GM21423 (cell line): ENCODE measurements around the gene SETBP1.

Experiments
- ATAC-seq: cut with Tn5 transposase; IDR thresholded peaks from one replicate; pipeline ENCODE4 v1.9.1; 2021; ENCODE audit warnings: mild to moderate bottlenecking, moderate library complexity; ENCODE audit not compliant: unreplicated experiment

The SETBP1 gene

DNA sequence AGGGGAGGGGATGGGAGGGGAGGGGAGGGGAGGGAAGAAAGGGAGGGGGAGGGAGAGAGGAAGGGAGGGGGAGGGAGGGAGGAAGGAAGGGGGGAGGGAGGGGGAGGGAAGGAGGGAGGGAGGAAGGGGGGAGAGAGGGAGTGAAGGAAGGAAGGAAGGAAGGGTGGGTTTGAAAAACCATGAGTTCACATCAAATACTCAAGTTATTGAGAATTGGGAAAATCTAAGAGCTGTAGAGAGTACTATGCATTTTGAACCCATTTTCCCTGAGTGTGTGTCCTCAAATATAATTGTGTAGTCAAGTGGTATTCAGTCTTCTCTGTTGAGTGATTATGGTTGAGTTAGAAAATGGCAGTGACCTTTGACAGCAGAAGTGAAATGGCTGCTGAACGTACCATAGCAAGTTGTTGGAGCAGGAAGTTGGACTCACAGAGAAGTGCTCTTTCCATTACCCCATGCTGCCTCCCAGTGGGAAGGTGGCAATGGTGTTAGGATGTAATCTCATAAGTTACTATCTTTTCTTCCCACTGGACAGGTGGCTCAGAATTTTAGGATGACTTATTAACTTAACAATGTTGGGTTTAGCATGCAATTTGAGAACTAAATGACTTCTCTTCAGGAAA is 214.6 kb downstream of the SETBP1 start:
- peak; percentile 75 for ATAC-seq

DNA sequence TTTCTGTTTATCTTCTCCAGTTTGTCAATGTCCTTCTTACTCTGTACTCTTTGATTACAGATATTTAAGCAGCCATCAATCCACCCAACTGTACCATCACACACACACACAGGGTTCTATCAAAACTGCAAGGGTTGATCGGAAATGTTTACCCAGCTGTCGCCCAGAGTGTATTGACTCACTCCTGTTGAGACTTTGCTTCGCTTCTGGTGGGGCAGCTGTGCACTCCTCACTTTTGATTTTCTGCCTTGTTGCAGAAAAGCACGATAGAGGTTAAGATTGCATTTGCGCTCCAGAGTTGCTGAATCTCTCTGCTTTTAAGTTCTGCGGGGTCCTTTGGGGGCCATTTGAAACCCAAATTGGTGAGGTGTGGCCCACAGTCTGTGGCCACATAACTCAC is 216.2 kb downstream of the SETBP1 start:
- ATAC-seq = no peak

DNA sequence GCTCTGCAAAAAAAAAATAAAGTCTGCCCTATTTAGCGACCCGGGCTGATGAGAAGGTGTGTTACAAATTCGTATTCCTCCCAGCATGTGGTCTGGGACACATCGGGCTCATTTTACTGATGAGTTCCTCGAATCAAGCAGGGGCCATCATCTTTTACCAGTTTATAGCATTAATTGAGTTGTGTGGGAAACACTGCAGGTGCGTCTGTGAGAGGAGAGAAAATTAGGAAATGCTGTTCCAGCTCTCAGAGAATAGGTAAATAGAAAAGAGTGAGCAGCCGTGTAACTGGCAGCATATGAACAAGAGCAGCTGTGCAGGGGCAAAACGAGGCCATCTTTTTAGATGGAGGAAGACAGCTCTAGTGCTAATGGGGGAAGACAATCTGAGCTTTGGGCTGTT is 216.7 kb downstream of the SETBP1 start:
- no peak for ATAC-seq

DNA sequence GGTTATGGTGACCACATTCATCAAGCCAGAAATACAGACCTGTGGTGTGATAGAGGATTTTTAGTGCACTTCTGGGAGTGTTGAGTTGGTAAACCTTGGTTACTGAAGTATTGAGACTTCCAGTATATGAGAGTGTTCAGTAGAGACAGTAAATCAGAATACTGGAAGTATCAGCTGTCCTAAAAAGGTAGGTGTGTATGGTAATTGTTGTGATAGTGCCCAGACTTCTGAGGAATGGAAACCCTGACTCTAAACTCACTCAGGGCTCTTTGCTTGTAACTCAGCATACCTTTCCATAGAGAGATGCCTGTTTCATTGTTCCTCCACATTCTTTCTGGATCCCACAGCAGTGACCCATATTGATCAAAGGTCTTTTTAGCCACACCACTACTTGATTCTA is 217.1 kb downstream of the SETBP1 start:
- no peak for ATAC-seq

DNA sequence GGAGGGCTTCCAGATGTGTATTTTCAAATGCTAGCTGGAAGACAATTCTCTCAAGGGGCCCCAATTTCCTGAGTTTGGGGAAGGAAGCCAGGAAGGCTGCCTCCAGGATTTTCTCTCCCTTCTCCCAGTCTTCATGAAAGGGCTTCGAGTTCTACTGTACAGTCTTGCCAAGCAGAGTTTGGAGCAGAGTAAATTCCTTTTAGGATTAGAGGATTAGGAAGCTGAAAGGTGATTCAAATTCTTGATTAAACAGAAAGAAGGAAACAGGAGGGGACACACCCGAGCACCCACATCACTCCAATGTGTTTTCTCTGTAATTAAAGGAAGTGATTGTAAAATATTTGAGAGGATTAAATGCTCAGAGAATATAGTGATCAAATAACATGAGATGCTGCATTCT is 217.8 kb downstream of the SETBP1 start:
- ATAC-seq = no peak

DNA sequence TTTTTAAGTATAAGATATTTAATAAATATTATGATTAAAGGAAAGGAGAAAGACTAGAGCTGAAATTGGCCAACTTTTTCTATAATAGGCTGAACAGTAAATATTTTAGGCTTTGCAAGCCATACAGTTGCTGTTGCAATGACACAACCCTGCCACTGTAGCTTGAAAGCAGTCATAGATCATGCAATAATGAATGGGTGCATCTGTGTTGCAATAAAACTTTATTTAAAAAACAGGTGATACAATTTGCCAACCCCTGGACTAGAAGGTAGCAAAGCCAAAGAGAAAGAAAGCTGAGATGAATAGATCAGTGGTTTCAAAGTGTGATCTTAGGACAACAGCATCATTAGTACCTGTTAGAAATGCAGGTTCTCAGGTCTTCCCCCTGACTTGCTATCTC is 219.1 kb downstream of the SETBP1 start:
- no peak for ATAC-seq

DNA sequence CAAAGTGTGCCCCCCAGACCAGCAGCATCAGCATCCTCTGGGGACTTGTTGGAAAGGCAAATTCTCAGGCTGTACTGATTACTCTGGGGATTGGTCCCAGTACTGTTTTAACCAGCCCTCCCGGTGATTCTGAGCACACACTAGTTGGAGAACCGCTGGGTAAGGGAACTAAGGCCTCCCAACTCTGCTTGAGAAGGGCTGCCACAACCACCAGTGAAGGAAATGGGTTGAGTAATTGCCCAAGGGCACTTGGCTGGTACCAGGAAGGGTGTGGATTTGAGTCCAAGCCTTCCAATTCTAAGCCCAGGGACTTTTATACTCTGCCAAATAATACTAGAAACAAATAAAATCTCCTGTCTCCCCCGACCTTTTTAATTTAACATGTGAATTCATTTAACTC is 219.9 kb downstream of the SETBP1 start:
- no peak for ATAC-seq

DNA sequence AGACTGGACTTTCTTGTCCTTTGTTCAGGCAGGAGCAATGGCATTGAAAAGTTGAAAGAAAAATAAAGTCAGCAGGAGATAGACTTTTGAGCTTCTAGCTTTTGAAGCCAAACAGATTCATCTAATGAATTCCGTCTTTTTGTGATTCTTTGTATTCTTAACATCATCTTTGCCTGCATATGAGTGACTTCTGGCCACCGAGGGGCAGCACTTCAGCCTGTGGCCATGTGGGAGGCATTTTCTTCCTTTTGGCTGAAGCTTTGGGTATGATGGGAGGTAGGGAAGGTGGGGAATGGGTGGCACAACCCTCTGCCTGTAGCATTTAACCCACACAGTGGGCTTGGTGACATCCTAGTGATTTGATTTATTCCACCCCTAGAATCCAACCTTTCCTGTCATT is 220.6 kb downstream of the SETBP1 start:
- no peak for ATAC-seq

DNA sequence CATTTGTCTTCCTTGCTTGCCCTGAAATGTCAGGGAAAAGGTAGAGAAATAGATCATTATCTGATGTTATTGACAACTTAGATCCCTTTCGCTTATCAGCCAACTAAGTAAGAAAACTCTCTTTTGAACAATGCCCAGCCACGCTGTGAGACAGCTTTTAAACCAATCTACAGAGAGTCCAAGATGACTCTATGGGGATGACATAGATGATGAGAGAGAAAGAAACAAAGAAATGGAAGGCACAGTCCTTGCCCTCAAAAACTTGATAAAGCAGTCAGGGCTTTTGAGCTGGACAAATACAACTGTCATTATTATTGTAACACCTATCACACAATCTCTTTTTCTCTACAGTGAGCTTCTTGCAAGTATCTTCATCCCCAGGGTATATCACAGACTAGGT is 222.6 kb downstream of the SETBP1 start:
- ATAC-seq = no peak

DNA sequence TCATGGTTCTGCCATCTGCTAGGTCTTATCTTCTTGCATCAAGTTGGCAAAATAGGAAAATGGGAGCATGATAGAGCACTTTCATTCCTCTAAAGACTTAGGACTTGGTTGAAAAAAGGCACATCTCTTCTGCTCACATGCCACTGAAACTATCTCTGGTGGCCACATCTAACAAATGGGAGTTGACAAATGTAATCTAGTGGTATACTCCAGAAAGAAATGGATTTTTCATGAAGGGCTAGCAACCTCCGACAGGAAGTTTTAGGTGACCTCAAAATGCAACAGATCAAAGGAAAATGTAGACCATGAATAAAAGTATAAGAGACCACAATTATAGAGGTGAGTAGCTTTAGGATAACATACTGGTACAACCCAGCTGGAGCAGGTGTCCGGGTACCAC is 224.1 kb downstream of the SETBP1 start:
- ATAC-seq = no peak

DNA sequence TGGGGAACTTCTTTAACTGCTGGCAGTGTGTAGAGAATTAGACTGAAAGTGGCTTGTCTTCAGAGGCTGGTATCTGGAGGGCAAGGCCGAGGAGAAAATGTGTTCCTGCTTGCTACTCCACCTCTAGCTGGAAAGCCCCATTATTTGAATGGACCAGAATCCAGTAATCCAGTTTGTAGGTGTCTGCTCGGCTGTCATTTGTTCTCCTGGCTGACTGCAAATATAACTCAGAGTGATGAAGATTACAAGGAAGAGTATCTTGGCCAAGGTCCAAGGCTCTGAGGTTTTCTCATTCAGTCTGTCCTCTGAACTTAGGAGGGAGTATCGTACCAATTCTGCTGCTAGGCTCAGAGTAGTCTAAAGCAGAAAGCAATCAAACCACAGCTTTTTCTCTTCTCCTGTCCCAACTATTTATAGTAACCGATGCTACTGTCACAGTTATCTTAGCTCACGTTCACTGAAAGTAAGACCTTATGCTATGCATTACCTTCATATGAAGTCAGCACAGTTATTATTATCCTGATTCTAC is 228.6 kb downstream of the SETBP1 start:
- ATAC-seq = peak; percentile 83

DNA sequence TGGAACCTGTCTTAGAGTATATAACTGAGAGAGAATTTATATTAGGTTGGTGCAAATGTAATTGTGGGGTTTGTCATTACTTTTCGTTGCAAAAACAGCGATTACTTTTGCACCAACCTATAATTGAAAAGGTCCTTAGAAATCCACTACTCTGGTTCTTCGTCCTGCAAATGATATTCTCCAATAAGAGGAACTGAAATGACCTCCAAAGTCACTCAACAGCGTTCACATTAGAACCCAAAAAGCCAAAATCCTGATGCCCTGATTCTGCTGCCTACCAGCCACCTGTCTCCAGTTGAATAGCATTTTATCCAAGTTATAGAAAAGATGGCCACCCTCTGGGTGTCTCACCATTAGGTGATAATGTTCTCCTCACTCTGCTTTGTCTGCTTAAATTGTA is 230.6 kb downstream of the SETBP1 start:
- ATAC-seq = no peak

DNA sequence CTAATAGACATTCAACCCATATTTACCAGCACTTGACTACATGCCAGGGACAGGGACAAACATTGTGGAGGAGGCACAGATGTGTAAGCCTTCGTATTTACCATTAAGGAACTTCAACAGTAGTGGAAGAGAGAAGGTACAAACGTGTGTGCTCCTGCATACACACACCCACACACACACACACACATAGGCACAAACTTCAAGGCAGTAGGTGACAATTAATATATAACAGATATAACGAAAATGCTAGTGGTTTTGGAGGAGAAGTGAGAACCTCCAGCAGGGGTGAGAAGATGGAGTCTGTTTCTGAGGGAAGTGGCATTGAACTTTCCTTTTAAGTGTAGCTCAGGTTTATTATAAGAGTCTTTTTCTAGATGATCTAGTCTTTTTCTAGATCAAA is 231.1 kb downstream of the SETBP1 start:
- no peak for ATAC-seq

DNA sequence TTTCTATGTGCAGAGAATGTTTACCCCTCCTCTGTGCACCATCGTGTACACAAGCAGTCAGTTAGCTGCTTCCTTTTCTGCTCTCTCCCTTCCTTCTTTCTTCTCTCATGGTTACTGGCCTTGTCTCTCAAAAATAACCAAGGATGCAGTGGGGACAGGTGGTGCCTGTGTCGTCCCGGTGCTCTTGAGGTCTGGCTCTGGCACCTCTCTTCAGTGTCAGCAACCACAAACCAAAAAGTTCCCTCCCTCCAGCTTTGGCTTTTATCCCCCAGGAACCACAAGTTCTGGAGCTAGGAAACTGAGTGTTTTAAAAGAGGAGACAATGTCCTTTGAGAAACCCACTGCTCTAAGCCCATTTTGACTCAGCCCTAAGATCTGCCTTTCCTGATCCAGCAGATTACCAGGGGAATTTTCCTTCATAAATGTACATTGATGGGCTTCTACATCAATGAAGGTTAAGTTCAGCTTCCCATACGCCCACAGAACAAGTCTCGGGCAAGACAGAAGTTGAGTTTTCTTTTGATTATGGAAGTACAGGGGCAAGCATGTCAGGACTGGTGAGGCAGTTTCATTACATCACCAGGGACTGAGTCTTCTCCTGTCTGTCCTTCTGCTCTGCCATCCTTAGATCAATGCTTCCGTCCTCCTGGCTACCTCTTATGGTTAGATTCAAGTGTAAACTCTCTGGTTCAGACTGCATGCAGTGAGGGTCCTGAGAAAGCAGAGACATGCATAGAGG is 232.2 kb downstream of the SETBP1 start:
- no peak for ATAC-seq

DNA sequence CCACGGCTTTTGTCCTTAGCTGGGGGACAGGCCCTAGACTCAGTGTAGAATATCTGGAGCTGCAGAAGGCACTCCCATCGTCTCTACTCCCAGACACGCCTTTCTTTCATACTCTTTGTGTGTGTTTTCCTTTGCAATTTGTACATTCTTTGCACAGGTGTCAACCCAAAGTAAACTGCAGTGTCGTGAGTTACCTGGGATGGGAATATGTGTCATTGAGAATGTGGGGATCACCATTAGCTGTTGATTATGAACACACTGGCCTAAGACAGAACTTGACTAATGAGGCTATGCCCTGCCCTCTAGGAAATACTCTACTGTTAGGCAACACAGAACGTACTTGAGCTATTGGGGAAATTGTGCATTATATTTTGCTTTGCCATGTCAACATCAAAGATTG is 233.3 kb downstream of the SETBP1 start:
- no peak for ATAC-seq

DNA sequence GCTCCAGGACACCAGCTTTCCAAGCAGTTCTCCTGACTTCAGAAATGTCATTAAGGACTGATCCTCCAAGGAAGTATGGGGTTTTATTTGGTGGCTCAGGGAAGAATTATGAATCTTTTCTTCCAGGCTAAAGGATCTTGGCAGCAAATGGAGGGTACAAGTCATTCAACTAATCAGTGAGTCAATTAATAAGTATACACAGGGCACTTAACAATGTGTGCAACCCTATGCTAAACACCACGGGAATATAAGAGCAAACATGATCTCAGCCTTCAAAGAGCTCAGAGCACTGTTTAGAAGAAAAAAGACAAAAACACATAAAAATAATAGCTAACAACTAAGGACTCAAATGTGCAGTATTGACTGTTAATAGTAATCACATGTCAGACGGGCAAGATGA is 234.5 kb downstream of the SETBP1 start:
- ATAC-seq = no peak

DNA sequence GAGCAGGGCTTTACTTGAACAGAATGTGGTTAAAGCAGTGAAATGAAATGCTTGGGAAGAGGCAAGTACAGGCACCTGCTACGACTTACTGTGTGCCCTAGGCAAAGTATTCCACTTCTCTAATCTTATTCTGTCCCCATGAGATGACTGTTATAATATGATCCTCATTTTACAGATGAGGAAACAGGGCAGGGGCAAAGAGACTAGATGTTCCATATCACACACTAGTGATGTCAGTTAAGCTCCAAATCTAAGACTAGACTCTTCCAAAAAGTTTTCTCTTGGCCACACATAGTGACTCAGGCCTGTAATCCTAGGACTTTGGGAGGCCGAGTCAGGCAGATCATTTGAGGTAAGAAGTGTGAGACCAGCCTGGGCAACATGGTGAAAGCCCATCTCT is 235.0 kb downstream of the SETBP1 start:
- no peak for ATAC-seq

DNA sequence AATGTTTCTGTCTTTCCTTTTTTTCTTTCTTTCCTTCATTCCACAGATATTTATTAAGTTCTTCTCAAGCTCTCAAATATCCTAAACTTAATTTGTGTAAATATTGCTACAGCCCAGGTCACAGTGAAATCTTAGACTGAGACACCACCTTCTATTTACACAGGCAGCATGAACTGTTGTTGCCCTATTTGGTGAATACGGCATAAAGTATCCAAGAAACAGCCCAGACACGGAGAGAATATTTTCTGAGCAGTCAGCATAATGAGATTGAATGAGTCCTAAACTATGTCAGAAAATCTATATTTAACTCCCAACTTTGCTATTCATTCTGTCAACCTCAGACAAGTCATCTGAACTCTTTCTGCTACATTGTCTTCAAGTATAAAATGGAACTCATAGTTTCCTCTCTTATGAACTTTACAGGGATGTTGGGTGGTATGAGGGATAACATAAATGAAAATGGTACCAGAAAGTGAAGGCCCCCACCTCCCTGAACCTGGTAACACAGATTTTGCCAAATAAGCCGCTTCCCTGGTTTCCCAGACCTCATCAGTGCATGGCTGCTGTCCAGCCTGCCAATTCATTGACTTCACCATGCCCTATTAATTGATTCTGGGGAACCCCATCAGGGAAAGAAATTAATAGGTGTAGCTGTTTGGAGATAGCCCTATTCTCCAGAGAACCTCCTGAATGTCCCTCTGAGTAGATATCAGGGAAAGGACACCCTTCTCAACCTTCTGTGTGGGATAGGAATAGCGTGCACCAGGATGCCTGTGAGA is 235.9 kb downstream of the SETBP1 start:
- no peak for ATAC-seq

DNA sequence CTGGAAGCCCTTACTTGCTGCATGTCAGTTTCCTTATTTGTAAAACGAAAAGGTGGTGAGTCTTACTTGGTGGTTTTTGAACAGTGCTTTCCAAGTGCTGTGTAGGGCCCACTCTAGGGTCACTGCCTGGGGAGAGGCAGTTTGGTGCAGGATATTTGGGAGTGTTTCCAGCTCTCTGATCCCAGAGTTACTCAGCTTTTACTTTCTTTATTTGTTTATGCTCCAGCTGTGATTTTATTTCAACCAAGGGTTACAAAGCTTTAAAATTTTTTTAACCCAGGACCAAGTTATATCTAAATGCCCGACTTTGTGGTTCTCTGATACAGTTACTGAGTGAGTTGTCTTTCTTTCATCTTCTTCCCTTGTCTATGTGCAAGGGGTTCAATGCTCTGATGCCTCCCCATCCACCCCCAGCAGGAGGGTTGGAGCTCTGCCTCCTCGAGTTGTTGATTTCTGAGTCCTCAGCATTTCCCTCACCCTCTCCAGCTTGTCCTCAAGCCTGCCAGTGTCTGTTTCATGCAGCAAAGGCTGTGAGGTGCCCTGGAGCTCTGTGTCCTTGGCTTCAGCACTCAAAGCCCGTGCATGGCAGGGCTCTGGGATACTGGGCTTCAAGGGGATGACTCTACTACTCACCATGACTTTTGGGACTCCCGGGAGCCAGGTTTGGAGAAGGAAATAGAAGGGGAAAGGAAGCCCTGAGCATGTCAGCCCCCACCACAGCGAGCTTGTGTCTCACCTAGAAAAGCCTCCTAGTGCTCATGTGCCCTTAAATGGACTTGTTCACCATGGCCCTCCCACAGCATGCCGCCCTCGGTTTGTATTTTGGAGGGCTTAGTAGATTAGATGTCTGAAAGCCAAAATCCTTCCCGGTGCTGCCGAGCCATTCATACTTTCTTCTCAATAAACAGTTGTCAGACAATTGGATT is 236.8 kb downstream of the SETBP1 start:
- no peak for ATAC-seq

DNA sequence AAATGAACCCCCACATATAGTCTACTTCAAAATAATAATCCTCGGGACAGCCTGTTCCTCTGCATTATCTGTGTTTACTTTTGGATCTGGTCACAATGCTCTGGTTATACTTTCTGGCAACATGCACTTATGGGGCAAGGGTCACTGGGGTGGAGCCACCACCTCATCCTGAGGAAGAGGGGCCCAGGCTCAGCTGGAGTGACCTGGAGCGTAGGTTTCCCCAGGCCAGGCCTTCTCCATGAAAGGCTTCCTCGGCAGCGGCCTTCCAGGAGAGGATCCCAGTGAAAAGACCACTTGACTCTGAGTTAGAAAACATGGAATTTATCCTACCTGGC is 237.4 kb downstream of the SETBP1 start:
- ATAC-seq = no peak

DNA sequence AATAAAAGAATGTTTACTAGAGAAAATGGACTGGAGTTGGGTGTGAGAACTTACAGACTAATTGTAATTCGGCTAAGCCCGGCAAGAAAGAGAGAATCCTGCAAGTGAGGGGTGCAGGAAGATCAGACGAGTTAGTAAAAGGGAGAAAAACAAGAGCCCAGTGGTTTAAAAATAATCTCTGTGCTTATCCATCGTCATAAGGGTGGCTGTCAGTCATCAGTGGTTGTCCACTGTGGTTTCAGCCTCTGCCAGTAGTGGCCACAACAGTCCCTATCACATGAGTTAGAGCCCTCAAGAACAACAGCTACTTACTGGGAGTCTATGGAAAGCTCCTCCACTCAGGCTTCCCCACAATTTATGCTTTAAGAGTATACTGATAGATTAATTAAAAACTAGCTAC is 239.8 kb downstream of the SETBP1 start:
- no peak for ATAC-seq
